SK-N-SH treated with all-trans-retinoic acid at 6 μM for 48 hours (cell line): Measurements from ENCODE around the gene TMEM151B.
A peak's percentile ranks its signal among the peaks of the same experiment; 100 is the strongest.

Source experiments
- ATAC-seq: fragments of 200-7000 bp; cut with Tn5 transposase; 3 replicates; pipeline ENCODE4 v1.9.1; 2020; ENCODE audit warnings: mild to moderate bottlenecking, moderate library complexity
- ARNTL ChIP-seq: fragments of 450-650 bp; formaldehyde crosslinking; IDR thresholded peaks from 2 replicates; pipeline ENCODE4 v1.5.0; 2020; ENCODE audit warnings: low read depth, mild to moderate bottlenecking, moderate library complexity, borderline replicate concordance
- BACH2 ChIP-seq: fragments of 250-450 bp; sonication (Bioruptor Pico); IDR thresholded peaks from 2 replicates; pipeline ENCODE4 v1.9.0; 2021; ENCODE audit warnings: mild to moderate bottlenecking, borderline replicate concordance
- CSDC2 ChIP-seq: fragments of 250-450 bp; sonication (Bioruptor Pico); IDR thresholded peaks from 2 replicates; pipeline ENCODE4 v1.5.0; 2020; ENCODE audit warnings: mild to moderate bottlenecking, moderate library complexity
- ESRRG ChIP-seq: fragments of 250-450 bp; sonication (Bioruptor Pico); IDR thresholded peaks from 2 replicates; pipeline ENCODE4 v1.6.1; 2021; ENCODE audit warnings: mild to moderate bottlenecking
- GLIS3 ChIP-seq: fragments of 250-450 bp; sonication (Bioruptor Pico); IDR thresholded peaks from 2 replicates; pipeline ENCODE4 v1.5.0; 2020; ENCODE audit warnings: mild to moderate bottlenecking, moderate library complexity
- ISL1 ChIP-seq: fragments of 250-450 bp; sonication (Bioruptor Pico); IDR thresholded peaks from 2 replicates; pipeline ENCODE4 v2.1.2; 2022; ENCODE audit warnings: mild to moderate bottlenecking, moderate library complexity
- OSR1 ChIP-seq: fragments of 250-450 bp; sonication (Bioruptor Pico); IDR thresholded peaks from 2 replicates; pipeline ENCODE4 v1.8.0; 2022; ENCODE audit warnings: moderate library complexity, mild to moderate bottlenecking, inconsistent platforms
- PPARA ChIP-seq: fragments of 250-450 bp; sonication (Bioruptor Pico); IDR thresholded peaks from 2 replicates; pipeline ENCODE4 v1.5.0; 2020; ENCODE audit warnings: mild to moderate bottlenecking, borderline replicate concordance
- RARB ChIP-seq: fragments of 250-450 bp; sonication (Bioruptor Pico); IDR thresholded peaks from 2 replicates; pipeline ENCODE4 v1.8.0; 2021; ENCODE audit warnings: mild to moderate bottlenecking, moderate library complexity
- SNAI2 ChIP-seq: fragments of 250-450 bp; sonication (Bioruptor Pico); IDR thresholded peaks from 2 replicates; pipeline ENCODE4 v1.5.0; 2020; ENCODE audit warnings: mild to moderate bottlenecking, moderate library complexity
- TCF4 ChIP-seq: fragments of 250-450 bp; sonication (Bioruptor Pico); IDR thresholded peaks from 2 replicates; pipeline ENCODE4 v1.8.0; 2021; ENCODE audit warnings: mild to moderate bottlenecking, moderate library complexity, borderline replicate concordance
- TOX ChIP-seq: fragments of 250-450 bp; sonication (Bioruptor Pico); IDR thresholded peaks from 2 replicates; pipeline ENCODE4 v1.8.0; 2021; ENCODE audit warnings: mild to moderate bottlenecking, moderate library complexity, borderline replicate concordance
- ZC3H10 ChIP-seq: fragments of 250-450 bp; sonication (Bioruptor Pico); IDR thresholded peaks from 2 replicates; pipeline ENCODE4 v1.5.1; 2021; ENCODE audit warnings: mild to moderate bottlenecking, moderate library complexity
- ZFP3 ChIP-seq: fragments of 250-450 bp; sonication (Bioruptor Pico); IDR thresholded peaks from 2 replicates; pipeline ENCODE4 v1.5.0; 2020; ENCODE audit warnings: mild to moderate bottlenecking, moderate library complexity
- ZFP30 ChIP-seq: fragments of 450-650 bp; formaldehyde crosslinking; IDR thresholded peaks from 2 replicates; pipeline ENCODE4 v1.5.0; 2022; ENCODE audit warnings: mild to moderate bottlenecking, moderate library complexity
- ZNF565 ChIP-seq: fragments of 450-650 bp; formaldehyde crosslinking; conservative IDR thresholded peaks from 2 replicates; pipeline ENCODE4 v1.5.0; 2020; ENCODE audit warnings: low read depth, mild to moderate bottlenecking, moderate library complexity
- ZNF70 ChIP-seq: fragments of 450-650 bp; formaldehyde crosslinking; IDR thresholded peaks from 2 replicates; pipeline ENCODE4 v1.5.0; 2020; ENCODE audit warnings: mild to moderate bottlenecking, moderate library complexity
- ZNF8 ChIP-seq: fragments of 450-650 bp; formaldehyde crosslinking; IDR thresholded peaks from 2 replicates; pipeline ENCODE4 v1.5.0; 2020; ENCODE audit warnings: mild to moderate bottlenecking, moderate library complexity
- TF ChIP-seq, protein P1 (sequence below): fragments of 250-450 bp; sonication (Bioruptor Pico); IDR thresholded peaks from 2 replicates; pipeline ENCODE4 v1.5.1; 2020; ENCODE audit warnings: low read depth, mild to moderate bottlenecking, moderate library complexity
- TF ChIP-seq, protein P2 (sequence below): fragments of 250-450 bp; sonication (Bioruptor Pico); IDR thresholded peaks from 2 replicates; pipeline ENCODE4 v1.8.0; 2020; ENCODE audit warnings: mild to moderate bottlenecking, moderate library complexity, borderline replicate concordance
- TF ChIP-seq, protein P3 (sequence below): fragments of 250-450 bp; sonication (Bioruptor Pico); IDR thresholded peaks from 2 replicates; pipeline ENCODE4 v1.5.0; 2020; ENCODE audit warnings: mild to moderate bottlenecking, moderate library complexity
- TF ChIP-seq, protein P4 (sequence below): fragments of 250-450 bp; sonication (Bioruptor Pico); IDR thresholded peaks from 2 replicates; pipeline ENCODE4 v1.5.1; 2021; ENCODE audit warnings: mild to moderate bottlenecking, moderate library complexity

TMEM151B gene

DNA sequence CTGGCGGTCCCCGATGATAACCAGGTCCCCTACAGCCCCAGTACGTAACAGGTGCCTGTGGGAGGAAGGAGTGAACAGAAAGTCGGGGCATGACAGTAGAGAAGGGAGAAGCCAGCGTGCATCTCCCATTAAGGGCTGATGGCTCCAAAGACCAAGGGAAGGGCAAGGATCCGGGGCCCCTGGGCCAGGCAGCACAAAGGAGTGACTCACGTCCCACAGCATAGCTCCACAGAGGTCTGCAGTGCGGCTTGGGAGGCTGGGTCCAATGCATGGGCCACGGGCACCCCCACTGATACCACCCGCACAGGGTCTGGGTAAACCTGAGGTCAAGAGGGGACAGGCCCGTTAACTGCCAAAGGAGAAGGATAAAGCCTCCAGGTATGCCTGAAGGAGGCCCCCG, 32.6 kb downstream of the TMEM151B start (continued):
- TF ChIP-seq, protein P1, sequence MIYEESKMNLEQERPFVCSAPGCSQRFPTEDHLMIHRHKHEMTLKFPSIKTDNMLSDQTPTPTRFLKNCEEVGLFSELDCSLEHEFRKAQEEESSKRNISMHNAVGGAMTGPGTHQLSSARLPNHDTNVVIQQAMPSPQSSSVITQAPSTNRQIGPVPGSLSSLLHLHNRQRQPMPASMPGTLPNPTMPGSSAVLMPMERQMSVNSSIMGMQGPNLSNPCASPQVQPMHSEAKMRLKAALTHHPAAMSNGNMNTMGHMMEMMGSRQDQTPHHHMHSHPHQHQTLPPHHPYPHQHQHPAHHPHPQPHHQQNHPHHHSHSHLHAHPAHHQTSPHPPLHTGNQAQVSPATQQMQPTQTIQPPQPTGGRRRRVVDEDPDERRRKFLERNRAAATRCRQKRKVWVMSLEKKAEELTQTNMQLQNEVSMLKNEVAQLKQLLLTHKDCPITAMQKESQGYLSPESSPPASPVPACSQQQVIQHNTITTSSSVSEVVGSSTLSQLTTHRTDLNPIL (CRISPR knock-in tag): no peak
- TF ChIP-seq PPARA (CRISPR knock-in tag) (no peak), TOX (CRISPR knock-in tag) (no peak), ARNTL (CRISPR knock-in tag) (no peak), OSR1 (CRISPR knock-in tag) (no peak), ZFP30 (CRISPR knock-in tag) (no peak), BACH2 (CRISPR knock-in tag) (no peak), GLIS3 (no peak), ZNF8 (no peak)

DNA sequence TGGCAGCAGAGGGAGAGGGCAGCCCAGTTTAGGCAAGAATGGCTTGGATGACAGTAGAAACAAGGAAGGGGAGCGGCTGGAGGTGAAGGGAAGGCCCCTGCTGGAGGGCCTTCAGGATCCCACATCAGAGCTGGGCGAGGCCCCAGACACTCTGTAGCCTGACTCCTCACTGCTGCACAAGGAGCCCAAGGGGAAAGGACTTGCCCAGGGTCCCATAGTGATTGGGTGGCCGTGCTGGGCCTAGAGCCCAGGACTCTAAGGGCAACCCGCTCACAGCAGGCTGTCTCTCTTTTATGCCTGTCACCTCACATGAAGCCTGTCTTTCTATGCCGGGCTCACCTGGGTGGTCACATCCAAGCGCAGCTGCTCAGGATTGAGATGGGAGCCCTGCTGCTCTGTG, 33.6 kb downstream of the TMEM151B start:
- TF ChIP-seq, protein P1 (CRISPR knock-in tag): no peak
- TF ChIP-seq ESRRG (CRISPR knock-in tag) (no peak), BACH2 (CRISPR knock-in tag) (no peak), SNAI2 (CRISPR knock-in tag) (no peak), ZNF70 (CRISPR knock-in tag) (no peak), ZNF565 (CRISPR knock-in tag) (no peak), ZFP3 (CRISPR knock-in tag) (no peak), RARB (CRISPR knock-in tag) (no peak), PPARA (CRISPR knock-in tag) (no peak), TCF4 (no peak), GLIS3 (no peak), ZNF8 (no peak), OSR1 (CRISPR knock-in tag) (no peak), ISL1 (CRISPR knock-in tag) (no peak), TOX (CRISPR knock-in tag) (no peak)
- TF ChIP-seq, protein P2, sequence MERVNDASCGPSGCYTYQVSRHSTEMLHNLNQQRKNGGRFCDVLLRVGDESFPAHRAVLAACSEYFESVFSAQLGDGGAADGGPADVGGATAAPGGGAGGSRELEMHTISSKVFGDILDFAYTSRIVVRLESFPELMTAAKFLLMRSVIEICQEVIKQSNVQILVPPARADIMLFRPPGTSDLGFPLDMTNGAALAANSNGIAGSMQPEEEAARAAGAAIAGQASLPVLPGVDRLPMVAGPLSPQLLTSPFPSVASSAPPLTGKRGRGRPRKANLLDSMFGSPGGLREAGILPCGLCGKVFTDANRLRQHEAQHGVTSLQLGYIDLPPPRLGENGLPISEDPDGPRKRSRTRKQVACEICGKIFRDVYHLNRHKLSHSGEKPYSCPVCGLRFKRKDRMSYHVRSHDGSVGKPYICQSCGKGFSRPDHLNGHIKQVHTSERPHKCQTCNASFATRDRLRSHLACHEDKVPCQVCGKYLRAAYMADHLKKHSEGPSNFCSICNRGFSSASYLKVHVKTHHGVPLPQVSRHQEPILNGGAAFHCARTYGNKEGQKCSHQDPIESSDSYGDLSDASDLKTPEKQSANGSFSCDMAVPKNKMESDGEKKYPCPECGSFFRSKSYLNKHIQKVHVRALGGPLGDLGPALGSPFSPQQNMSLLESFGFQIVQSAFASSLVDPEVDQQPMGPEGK (CRISPR knock-in tag): no peak
- TF ChIP-seq, protein P3, sequence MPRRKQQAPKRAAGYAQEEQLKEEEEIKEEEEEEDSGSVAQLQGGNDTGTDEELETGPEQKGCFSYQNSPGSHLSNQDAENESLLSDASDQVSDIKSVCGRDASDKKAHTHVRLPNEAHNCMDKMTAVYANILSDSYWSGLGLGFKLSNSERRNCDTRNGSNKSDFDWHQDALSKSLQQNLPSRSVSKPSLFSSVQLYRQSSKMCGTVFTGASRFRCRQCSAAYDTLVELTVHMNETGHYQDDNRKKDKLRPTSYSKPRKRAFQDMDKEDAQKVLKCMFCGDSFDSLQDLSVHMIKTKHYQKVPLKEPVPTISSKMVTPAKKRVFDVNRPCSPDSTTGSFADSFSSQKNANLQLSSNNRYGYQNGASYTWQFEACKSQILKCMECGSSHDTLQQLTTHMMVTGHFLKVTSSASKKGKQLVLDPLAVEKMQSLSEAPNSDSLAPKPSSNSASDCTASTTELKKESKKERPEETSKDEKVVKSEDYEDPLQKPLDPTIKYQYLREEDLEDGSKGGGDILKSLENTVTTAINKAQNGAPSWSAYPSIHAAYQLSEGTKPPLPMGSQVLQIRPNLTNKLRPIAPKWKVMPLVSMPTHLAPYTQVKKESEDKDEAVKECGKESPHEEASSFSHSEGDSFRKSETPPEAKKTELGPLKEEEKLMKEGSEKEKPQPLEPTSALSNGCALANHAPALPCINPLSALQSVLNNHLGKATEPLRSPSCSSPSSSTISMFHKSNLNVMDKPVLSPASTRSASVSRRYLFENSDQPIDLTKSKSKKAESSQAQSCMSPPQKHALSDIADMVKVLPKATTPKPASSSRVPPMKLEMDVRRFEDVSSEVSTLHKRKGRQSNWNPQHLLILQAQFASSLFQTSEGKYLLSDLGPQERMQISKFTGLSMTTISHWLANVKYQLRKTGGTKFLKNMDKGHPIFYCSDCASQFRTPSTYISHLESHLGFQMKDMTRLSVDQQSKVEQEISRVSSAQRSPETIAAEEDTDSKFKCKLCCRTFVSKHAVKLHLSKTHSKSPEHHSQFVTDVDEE (CRISPR knock-in tag): no peak
- TF ChIP-seq, protein P4, sequence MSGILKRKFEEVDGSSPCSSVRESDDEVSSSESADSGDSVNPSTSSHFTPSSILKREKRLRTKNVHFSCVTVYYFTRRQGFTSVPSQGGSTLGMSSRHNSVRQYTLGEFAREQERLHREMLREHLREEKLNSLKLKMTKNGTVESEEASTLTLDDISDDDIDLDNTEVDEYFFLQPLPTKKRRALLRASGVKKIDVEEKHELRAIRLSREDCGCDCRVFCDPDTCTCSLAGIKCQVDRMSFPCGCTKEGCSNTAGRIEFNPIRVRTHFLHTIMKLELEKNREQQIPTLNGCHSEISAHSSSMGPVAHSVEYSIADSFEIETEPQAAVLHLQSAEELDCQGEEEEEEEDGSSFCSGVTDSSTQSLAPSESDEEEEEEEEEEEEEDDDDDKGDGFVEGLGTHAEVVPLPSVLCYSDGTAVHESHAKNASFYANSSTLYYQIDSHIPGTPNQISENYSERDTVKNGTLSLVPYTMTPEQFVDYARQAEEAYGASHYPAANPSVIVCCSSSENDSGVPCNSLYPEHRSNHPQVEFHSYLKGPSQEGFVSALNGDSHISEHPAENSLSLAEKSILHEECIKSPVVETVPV: no peak
- no peak for ATAC-seq

DNA sequence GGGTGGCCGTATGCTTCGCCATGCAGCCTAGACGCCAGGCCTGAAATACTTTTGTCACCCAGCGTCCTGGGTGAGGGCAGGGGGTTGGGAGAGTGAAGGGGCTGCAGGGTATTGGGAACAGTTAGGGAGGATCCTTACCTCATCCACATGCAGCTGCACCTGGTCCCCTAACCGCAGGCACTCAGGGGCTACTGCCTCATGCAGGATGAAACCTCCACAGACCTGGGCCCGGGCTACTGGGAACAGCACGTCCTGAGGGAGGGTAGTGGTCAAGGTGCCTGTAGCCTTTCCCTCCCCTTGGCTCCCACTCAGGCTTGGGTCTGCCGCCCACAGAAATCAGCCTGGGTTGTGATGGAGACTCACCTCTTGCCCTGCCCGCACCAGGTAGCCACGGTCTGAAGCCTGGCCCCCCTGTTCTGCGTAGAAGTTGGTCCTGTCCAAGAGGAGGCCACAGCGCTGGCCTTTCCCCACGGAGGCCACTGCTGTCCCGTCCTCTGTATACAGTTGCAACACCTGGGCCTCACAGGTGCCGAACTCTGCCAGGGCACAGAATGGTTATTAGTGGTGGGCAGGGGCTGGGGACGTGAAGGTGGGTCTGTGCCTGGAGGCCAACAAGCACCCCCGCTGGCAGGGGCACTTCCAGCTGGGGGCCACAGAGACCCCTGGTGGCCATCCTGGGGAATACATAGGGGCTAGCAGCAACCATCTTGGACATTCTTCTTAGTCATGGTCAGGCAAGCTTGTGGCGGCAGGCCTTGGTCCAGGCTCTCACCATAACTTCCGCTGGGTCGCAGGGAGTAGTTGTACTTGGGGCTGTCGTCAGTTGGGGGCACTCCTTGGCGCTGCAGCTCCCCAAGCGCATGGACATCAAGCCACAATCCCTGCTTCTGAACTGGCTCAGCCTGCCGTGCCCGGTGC, 34.3 kb downstream of the TMEM151B start:
- TF ChIP-seq BACH2 (CRISPR knock-in tag): no peak
- TF ChIP-seq, protein P2 (CRISPR knock-in tag): no peak
- TF ChIP-seq ZNF8: no peak
- TF ChIP-seq ZNF565 (CRISPR knock-in tag): no peak
- TF ChIP-seq ZNF70 (CRISPR knock-in tag): no peak
- TF ChIP-seq RARB (CRISPR knock-in tag): no peak
- no peak for TF ChIP-seq ZC3H10 (CRISPR knock-in tag)
- TF ChIP-seq, protein P4: no peak
- TF ChIP-seq SNAI2 (CRISPR knock-in tag): no peak
- no peak for TF ChIP-seq TCF4
- TF ChIP-seq TOX (CRISPR knock-in tag): no peak
- no peak for TF ChIP-seq PPARA (CRISPR knock-in tag)
- no peak for TF ChIP-seq ISL1 (CRISPR knock-in tag)
- TF ChIP-seq ZFP30 (CRISPR knock-in tag): no peak
- no peak for TF ChIP-seq CSDC2 (CRISPR knock-in tag)
- TF ChIP-seq ESRRG (CRISPR knock-in tag): no peak
- peak; percentile 82 for ATAC-seq
